Hepatocyte (in vitro differentiated cells): Measurements from ENCODE around the gene RHEX.

Experiments used
- CTCF ChIP-seq: fragments of 200-600 bp; sonication (generic); IDR thresholded peaks from 2 replicates; pipeline ENCODE4 v1.5.1; 2016; ENCODE audit warnings: antibody characterized with exemption, mild to moderate bottlenecking; ENCODE audit not compliant: poor library complexity
- EZH2 ChIP-seq: fragments of 200-600 bp; sonication (generic); IDR thresholded peaks from 2 replicates; pipeline ENCODE4 v1.6.1; 2016; ENCODE audit warnings: antibody characterized with exemption, mild to moderate bottlenecking, borderline replicate concordance
- EZH2phosphoT487 ChIP-seq: fragments of 200-600 bp; sonication (generic); IDR thresholded peaks from one replicate; pipeline ENCODE4 v1.6.1; 2018; ENCODE audit warnings: antibody characterized with exemption, mild to moderate bottlenecking, low read depth, moderate library complexity; ENCODE audit not compliant: unreplicated experiment, severe bottlenecking

GRCh38 chr1:206100226-206100815 lies 47.3 kb downstream of the RHEX start:
- TF ChIP-seq EZH2phosphoT487, result no peak
- no peak for TF ChIP-seq EZH2
- TF ChIP-seq CTCF, result no peak
